ENCODE results near the gene DGCR8.

DGCR8 gene

GRCh38 chr22:20135265-20135664 lies 55.2 kb downstream of the DGCR8 start:
- H3K4me2 ChIP-seq (ENCODE audit: insufficient read depth, low read length, poor library complexity, severe bottlenecking): no peak overlapping the region
- H3K14ac ChIP-seq (ENCODE audit: low read length): no peak overlapping the region
- no peak overlapping the region for H2BK15ac ChIP-seq (ENCODE audit: low read length)
- no peak overlapping the region for H3K27ac ChIP-seq (replicated peaks; ENCODE audit: low read length)
- H2AFZ ChIP-seq (ENCODE audit: low read length): no peak overlapping the region
- H3K36me3 ChIP-seq (replicated peaks in 1 of 2; ENCODE audit: control insufficient read depth in 2 of 2, insufficient read depth in 2 of 2, low read length in 2 of 2): peaks cover 6 to 8% of the 10 kb centered on the region in 2 donors
- no peak overlapping the region for H3K18ac ChIP-seq (ENCODE audit: low read length)
- H3K79me1 ChIP-seq (ENCODE audit: low read depth, low read length): peaks cover 27% of the 10 kb centered on the region
- H3K9me3 ChIP-seq (replicated peaks in 1 of 2; ENCODE audit: control insufficient read depth in 2 of 2, insufficient read depth in 1 of 2, low read depth in 1 of 2, low read length in 2 of 2): peaks cover 0 to 2% of the 10 kb centered on the region in 2 donors
- no peak overlapping the region for H2BK120ac ChIP-seq (ENCODE audit: low read depth, low read length)
- H3K27me3 ChIP-seq (ENCODE audit: control insufficient read depth in 3 of 3, insufficient read depth in 3 of 3, low read depth in 1 of 3, low read length in 3 of 3): no peaks in the 10 kb centered on the region
- no peak overlapping the region for H3K4me3 ChIP-seq (ENCODE audit: low read length in 2 of 2)
- WGBS, 2 donors (ENCODE audit: extremely low coverage in 2 of 2, insufficient read length in 2 of 2, insufficient replicate concordance in 1 of 2): no CpG with 5 or more reads among the region's 4 CpGs
- H3K23ac ChIP-seq (ENCODE audit: low read depth, low read length, poor library complexity): peak overlapping the region; percentile 60
- no peak overlapping the region for H3K4ac ChIP-seq (ENCODE audit: low read length)
- DNase-seq (ENCODE audit: low spot score): no peak
- no peak overlapping the region for H2BK5ac ChIP-seq (ENCODE audit: low read length)
- peak overlapping the region; percentile 74 for H2AK5ac ChIP-seq (ENCODE audit: low read depth, low read length)
- no peak overlapping the region for H4K91ac ChIP-seq (ENCODE audit: low read depth, low read length, poor library complexity)
- no peak overlapping the region for H2BK12ac ChIP-seq (ENCODE audit: low read length)
- H3K9ac ChIP-seq (ENCODE audit: low read depth, low read length, poor library complexity): no peak overlapping the region
- H3K4me1 ChIP-seq (ENCODE audit: control insufficient read depth in 2 of 2, insufficient read depth in 1 of 2, low read depth in 1 of 2, low read length in 2 of 2): peaks cover 8 to 20% of the 10 kb centered on the region in 2 donors
- no peak overlapping the region for H4K8ac ChIP-seq (ENCODE audit: low read depth, low read length)

GRCh38 chr22:20135806-20136602 lies 56.0 kb downstream of the DGCR8 start:
- Histone ChIP-seq H3K14ac (ENCODE audit: low read length) (no peak overlapping the region), H2BK15ac (ENCODE audit: low read length) (peak overlapping the region; percentile 51), H2BK12ac (ENCODE audit: low read length) (no peak overlapping the region), H2BK5ac (ENCODE audit: low read length) (peak overlapping the region; percentile 54), H3K36me3 (replicated peaks in 1 of 2; ENCODE audit: control insufficient read depth in 2 of 2, insufficient read depth in 2 of 2, low read length in 2 of 2) (peaks cover 6 to 8% of the 10 kb centered on the region in 2 donors), H4K8ac (ENCODE audit: low read depth, low read length) (no peak overlapping the region), H3K4me2 (ENCODE audit: insufficient read depth, low read length, poor library complexity, severe bottlenecking) (no peak overlapping the region), H3K27ac (replicated peaks; ENCODE audit: low read length) (no peak overlapping the region), H2BK120ac (ENCODE audit: low read depth, low read length) (no peak overlapping the region), H3K4me1 (ENCODE audit: control insufficient read depth in 2 of 2, insufficient read depth in 1 of 2, low read depth in 1 of 2, low read length in 2 of 2) (peaks cover 7 to 15% of the 10 kb centered on the region in 2 donors), H2AK5ac (ENCODE audit: low read depth, low read length) (no peak overlapping the region), H2AFZ (ENCODE audit: low read length) (no peak overlapping the region), H3K23ac (ENCODE audit: low read depth, low read length, poor library complexity) (peak overlapping the region; percentile 8), H3K4ac (ENCODE audit: low read length) (no peak overlapping the region), H3K4me3 (ENCODE audit: low read length in 2 of 2) (peak overlapping the region in 1 of 2 donors; percentile 61), H3K18ac (ENCODE audit: low read length) (no peak overlapping the region), H3K9me3 (replicated peaks in 1 of 2; ENCODE audit: control insufficient read depth in 2 of 2, insufficient read depth in 1 of 2, low read depth in 1 of 2, low read length in 2 of 2) (peaks cover 0 to 2% of the 10 kb centered on the region in 2 donors), H4K91ac (ENCODE audit: low read depth, low read length, poor library complexity) (peak overlapping the region; percentile 50), H3K27me3 (ENCODE audit: control insufficient read depth in 3 of 3, insufficient read depth in 3 of 3, low read depth in 1 of 3, low read length in 3 of 3) (no peaks in the 10 kb centered on the region), H3K9ac (ENCODE audit: low read depth, low read length, poor library complexity) (peak overlapping the region; percentile 14), H3K79me1 (ENCODE audit: low read depth, low read length) (peaks cover 32% of the 10 kb centered on the region)
- no CpG with 5 or more reads among the region's 25 CpGs for WGBS, 2 donors (ENCODE audit: extremely low coverage in 2 of 2, insufficient read length in 2 of 2, insufficient replicate concordance in 1 of 2)
- DNase-seq (ENCODE audit: low spot score): no peak

DNA sequence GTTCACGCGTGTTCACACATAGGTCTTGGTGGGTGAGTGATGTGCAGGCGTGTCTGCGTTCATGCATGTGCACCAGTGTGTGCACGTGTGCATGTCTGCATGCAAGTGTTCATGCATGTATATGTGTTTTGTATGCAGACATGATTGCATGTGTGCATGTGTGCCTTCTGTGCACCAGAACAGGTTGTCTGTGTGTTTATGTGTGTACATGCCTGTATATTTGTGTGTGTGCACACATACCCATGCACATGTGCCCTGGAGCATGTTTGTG lies 56.5 kb downstream of the DGCR8 start:
- peak overlapping the region; percentile 54 for H2BK5ac ChIP-seq (ENCODE audit: low read length)
- H3K4me1 ChIP-seq (ENCODE audit: control insufficient read depth in 2 of 2, insufficient read depth in 1 of 2, low read depth in 1 of 2, low read length in 2 of 2): peaks cover 7 to 15% of the 10 kb centered on the region in 2 donors
- no peak overlapping the region for H2BK120ac ChIP-seq (ENCODE audit: low read depth, low read length)
- H4K91ac ChIP-seq (ENCODE audit: low read depth, low read length, poor library complexity): peak overlapping the region; percentile 50
- H3K4me3 ChIP-seq (ENCODE audit: low read length in 2 of 2): peak overlapping the region in 1 of 2 donors; percentile 61
- H3K18ac ChIP-seq (ENCODE audit: low read length): no peak overlapping the region
- no peak overlapping the region for H3K4me2 ChIP-seq (ENCODE audit: insufficient read depth, low read length, poor library complexity, severe bottlenecking)
- WGBS, 2 donors (ENCODE audit: extremely low coverage in 2 of 2, insufficient read length in 2 of 2, insufficient replicate concordance in 1 of 2): no CpG with 5 or more reads among the region's 5 CpGs
- H3K9me3 ChIP-seq (replicated peaks in 1 of 2; ENCODE audit: control insufficient read depth in 2 of 2, insufficient read depth in 1 of 2, low read depth in 1 of 2, low read length in 2 of 2): peaks cover 0 to 2% of the 10 kb centered on the region in 2 donors
- no peaks in the 10 kb centered on the region for H3K27me3 ChIP-seq (ENCODE audit: control insufficient read depth in 3 of 3, insufficient read depth in 3 of 3, low read depth in 1 of 3, low read length in 3 of 3)
- no peak overlapping the region for H2BK15ac ChIP-seq (ENCODE audit: low read length)
- H2BK12ac ChIP-seq (ENCODE audit: low read length): no peak overlapping the region
- peaks cover 33% of the 10 kb centered on the region for H3K79me1 ChIP-seq (ENCODE audit: low read depth, low read length)
- H3K14ac ChIP-seq (ENCODE audit: low read length): no peak overlapping the region
- H3K23ac ChIP-seq (ENCODE audit: low read depth, low read length, poor library complexity): peak overlapping the region; percentile 8
- H3K27ac ChIP-seq (replicated peaks; ENCODE audit: low read length): no peak overlapping the region
- peak overlapping the region; percentile 14 for H3K9ac ChIP-seq (ENCODE audit: low read depth, low read length, poor library complexity)
- peaks cover 6 to 8% of the 10 kb centered on the region in 2 donors for H3K36me3 ChIP-seq (replicated peaks in 1 of 2; ENCODE audit: control insufficient read depth in 2 of 2, insufficient read depth in 2 of 2, low read length in 2 of 2)
- DNase-seq (ENCODE audit: low spot score): no peak
- H4K8ac ChIP-seq (ENCODE audit: low read depth, low read length): no peak overlapping the region
- no peak overlapping the region for H3K4ac ChIP-seq (ENCODE audit: low read length)
- H2AFZ ChIP-seq (ENCODE audit: low read length): no peak overlapping the region
- no peak overlapping the region for H2AK5ac ChIP-seq (ENCODE audit: low read depth, low read length)

GRCh38 chr22:20137113-20137512 lies 57.1 kb downstream of the DGCR8 start:
- H4K91ac ChIP-seq (ENCODE audit: low read depth, low read length, poor library complexity): no peak overlapping the region
- H3K18ac ChIP-seq (ENCODE audit: low read length): no peak overlapping the region
- no peak overlapping the region for H3K4me3 ChIP-seq (ENCODE audit: low read length in 2 of 2)
- H3K9me3 ChIP-seq (replicated peaks in 1 of 2; ENCODE audit: control insufficient read depth in 2 of 2, insufficient read depth in 1 of 2, low read depth in 1 of 2, low read length in 2 of 2): peaks cover 0 to 2% of the 10 kb centered on the region in 2 donors
- no peak overlapping the region for H3K27ac ChIP-seq (replicated peaks; ENCODE audit: low read length)
- peaks cover 6 to 10% of the 10 kb centered on the region in 2 donors for H3K36me3 ChIP-seq (replicated peaks in 1 of 2; ENCODE audit: control insufficient read depth in 2 of 2, insufficient read depth in 2 of 2, low read length in 2 of 2)
- no CpG with 5 or more reads among the region's 13 CpGs for WGBS, 2 donors (ENCODE audit: extremely low coverage in 2 of 2, insufficient read length in 2 of 2, insufficient replicate concordance in 1 of 2)
- no peak overlapping the region for H2AFZ ChIP-seq (ENCODE audit: low read length)
- H4K8ac ChIP-seq (ENCODE audit: low read depth, low read length): no peak overlapping the region
- DNase-seq (ENCODE audit: low spot score): no peak
- no peak overlapping the region for H2AK5ac ChIP-seq (ENCODE audit: low read depth, low read length)
- no peaks in the 10 kb centered on the region for H3K27me3 ChIP-seq (ENCODE audit: control insufficient read depth in 3 of 3, insufficient read depth in 3 of 3, low read depth in 1 of 3, low read length in 3 of 3)
- peak overlapping the region; percentile 65 for H3K23ac ChIP-seq (ENCODE audit: low read depth, low read length, poor library complexity)
- H3K79me1 ChIP-seq (ENCODE audit: low read depth, low read length): peaks cover 32% of the 10 kb centered on the region
- peaks cover 7 to 15% of the 10 kb centered on the region in 2 donors for H3K4me1 ChIP-seq (ENCODE audit: control insufficient read depth in 2 of 2, insufficient read depth in 1 of 2, low read depth in 1 of 2, low read length in 2 of 2)
- no peak overlapping the region for H2BK5ac ChIP-seq (ENCODE audit: low read length)
- no peak overlapping the region for H2BK12ac ChIP-seq (ENCODE audit: low read length)
- no peak overlapping the region for H3K4ac ChIP-seq (ENCODE audit: low read length)
- no peak overlapping the region for H2BK120ac ChIP-seq (ENCODE audit: low read depth, low read length)
- H3K4me2 ChIP-seq (ENCODE audit: insufficient read depth, low read length, poor library complexity, severe bottlenecking): no peak overlapping the region
- H3K14ac ChIP-seq (ENCODE audit: low read length): peak overlapping the region; percentile 21
- H3K9ac ChIP-seq (ENCODE audit: low read depth, low read length, poor library complexity): no peak overlapping the region
- H2BK15ac ChIP-seq (ENCODE audit: low read length): no peak overlapping the region

All from neuronal stem cell (in vitro differentiated cells).